Stimulated activated CD4-positive, alpha-beta T cell treated with anti-CD3 and anti-CD28 coated beads, Interleukin-2, amount 100 ng/mL, for 48 hours (primary cell): Measurements from ENCODE around the gene LYRM4.
A peak's percentile ranks its signal among the peaks of the same experiment; 100 is the strongest.

ENCODE experiments used
- DNase-seq, 2 donors: peaks; one replicate each; pipeline ENCODE4 v3.0.0-alpha.2; 2020

Gene LYRM4

DNA sequence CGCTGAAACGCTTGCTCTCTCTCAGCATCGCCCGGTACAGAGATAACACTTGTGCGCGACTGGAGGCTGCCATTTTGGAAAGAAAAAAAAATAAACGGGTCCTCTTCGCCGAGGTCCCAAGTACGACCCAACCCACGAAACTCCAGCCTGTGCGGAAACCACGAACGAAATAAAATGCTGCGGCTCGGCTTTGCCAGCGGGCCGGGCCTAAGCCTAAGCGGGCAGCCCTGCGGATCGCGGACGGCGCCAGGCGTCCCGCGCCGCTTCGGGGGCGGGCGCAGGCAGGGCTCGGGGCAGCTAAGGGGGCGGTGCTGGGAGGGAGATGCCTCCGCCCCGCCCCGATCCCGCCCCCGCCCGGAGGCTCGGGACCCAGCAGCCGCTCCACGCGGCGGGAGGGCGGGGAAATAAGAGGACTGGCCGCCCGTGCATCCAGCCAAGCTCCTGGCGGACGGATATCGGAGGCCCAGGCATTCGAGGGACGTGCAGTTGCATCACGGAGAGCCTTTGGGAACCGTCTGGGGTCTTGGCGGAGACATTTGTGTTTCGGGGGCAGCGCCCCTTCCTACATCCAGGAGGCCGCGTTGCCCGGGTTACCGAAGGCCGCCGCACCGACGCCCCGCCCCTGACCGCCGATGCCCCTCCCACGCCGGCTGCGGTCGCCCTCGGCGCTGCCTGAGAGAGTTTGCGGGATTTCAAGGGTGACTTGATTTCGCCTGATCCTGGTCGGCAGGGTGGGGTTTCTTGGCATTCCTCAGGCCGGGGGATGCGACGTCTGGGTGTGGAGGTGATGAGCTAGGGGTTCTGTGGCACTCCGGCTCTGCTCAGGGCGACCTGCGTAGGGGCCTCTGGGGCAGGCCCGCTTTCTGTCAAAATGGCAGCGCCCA, at the start of gene LYRM4, which contains the start of gene FARS2:
Gene LYRM4 (minus strand): TSS at position 290 of the 884 bp plus-strand sequence. CDS start 217 bp downstream, at position 73.
Gene FARS2 (plus strand): TSS at position 853 of the 884 bp plus-strand sequence.
- peak; percentile 82 to 86 for DNase-seq

DNA sequence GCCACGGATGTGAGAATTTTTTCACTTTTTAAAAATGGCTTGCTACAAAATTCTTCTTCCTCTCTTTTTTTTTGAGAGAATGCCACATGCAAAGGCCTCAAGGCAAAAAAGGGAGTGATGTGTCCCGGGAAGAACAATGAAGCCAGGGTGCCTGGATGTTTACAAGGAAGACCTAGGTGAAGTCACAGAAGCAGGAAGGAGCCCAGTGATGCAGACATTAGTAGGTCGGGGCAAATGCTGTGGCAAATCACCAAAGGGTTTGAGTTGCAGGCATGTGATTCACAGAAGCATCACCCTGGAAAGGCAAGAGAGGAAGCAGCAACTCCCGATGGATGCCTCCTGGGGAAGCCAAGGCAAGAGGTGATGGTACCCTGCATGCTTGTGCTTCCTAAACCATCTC, 47.3 kb upstream of the LYRM4 start:
- no peak for DNase-seq

DNA sequence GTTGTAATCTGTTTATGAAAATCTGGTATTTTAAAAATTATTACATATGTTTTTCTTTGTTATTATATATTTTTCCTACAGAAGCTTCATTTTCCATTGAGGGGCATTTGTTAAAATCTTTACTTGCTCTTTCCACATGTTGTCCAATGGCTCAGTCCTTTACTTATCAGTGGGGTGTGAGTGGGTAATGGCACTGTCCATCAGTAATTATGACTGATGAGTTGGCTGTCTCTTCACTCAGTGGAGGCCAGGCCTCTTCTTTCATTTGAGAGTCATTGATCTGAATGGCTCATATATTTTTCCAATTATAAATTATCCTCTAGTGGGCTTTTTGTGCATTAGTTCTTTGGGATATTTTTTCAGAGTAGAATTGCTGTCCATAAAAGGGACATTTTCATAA, 46.3 kb upstream of the LYRM4 start:
- no peak for DNase-seq

DNA sequence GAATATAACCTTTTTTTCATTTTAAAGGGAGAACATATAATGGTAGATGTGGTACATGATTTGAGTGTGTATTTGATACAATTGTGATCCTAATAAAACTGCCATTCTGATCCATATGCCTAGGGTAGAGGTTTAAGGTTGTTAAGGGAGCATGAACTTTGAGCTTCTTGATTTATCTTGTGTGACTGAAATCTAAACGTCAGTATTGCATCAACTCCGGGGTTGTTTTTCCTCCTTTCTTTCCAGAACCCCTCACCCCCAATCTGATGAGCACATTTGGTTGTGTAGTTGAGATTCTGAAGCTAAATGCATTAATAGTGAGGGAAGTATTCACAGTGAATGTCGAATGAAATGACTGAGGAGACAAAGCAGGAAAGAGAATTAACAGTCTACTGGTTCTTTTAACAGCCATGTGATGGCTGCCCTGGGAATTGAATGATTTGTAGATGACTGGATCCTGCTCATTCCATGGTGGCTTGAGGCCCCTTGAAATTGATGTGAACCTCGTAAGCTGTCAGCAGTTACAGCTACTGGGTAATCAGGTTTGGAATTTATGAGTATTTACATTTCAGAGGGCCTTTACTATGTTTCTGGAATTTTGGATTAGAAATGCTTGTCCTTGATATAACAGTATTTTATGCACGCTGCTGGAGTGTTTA, 45.3 kb upstream of the LYRM4 start:
- no peak for DNase-seq

DNA sequence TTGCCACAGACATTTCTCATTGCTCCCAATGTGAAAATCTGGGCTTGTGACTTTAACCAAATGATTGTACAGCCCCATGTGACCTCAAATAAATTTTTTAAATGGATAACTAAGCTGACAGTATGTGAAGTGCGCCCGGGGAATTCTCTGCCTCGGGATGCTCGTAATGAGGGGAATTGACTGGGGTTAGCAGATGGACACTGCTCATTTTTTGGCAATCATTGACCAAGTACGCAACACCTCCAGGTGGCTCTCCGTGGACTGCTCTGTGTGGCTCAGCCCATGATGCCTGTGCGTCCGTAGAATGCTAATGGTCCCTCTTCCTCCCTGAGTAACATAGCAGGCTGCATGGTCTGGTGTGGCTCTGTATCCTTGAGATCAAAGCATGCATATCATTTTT, 42.9 kb upstream of the LYRM4 start:
- DNase-seq: no peak

DNA sequence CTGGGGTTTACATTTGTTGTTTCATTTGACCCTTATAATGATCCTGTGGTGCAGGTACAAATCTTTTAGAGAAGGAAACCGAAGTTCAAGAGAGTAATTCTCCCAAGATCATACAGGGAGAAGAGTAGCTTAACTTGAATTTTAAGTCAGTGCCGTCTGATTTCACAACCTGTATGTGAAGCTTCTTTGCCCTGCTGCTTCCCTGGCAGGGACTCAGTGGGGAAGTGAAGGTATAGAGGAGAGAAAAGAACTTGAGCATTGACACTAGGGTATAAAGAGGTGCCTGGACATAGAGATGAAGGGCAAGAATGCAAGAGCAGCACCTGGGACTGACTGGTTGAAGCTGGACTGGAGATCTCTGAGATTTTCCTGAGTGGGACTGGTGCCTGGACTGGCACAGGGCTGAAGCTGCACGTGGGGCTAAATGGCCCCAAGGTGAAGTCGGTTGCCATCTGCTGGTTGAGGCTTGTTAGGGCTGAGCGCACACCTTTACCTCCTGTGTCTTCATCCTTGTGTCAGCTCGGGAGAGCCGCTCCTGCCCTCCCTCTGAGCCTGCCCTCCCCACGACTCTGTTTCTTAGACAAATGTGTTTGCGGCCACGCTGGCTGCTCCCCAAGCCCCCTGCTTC, 42.4 kb upstream of the LYRM4 start:
- DNase-seq: peak; percentile 37 to 41

DNA sequence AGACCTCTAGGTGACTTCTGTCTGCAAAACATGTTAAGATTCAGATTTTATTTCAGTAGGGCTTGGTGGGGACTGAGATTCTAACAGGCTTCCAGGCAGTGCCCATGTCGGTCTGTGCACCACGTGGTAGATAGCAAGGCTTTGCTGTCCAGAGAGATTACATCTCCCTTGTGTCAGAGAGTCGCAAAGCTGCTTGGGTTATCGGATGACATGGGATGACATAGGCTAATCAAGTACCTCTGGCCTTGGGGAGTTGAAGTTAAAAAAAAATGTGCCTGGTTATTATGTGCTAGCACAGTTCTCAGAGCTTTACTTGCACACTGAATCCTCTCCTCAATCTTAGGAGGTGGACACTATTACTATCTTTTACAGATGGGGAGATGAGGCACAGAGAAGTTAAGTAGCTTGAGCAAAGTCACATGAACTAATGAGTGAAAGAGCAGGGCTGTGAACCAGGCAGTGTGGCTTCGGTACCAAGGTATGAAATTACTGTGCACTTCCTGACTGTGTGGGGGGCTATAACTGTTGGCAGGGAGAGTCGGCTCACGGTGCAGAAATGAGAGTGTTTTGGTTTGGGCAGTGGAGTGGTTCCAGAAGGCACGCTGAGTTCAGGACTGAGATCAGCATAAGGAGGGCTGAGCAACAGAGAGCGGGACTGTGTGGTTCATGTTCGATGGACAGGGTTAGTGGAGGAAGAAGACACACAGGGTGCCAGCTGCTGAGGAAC, 41.6 kb upstream of the LYRM4 start:
- peak; percentile 19 to 41 for DNase-seq

DNA sequence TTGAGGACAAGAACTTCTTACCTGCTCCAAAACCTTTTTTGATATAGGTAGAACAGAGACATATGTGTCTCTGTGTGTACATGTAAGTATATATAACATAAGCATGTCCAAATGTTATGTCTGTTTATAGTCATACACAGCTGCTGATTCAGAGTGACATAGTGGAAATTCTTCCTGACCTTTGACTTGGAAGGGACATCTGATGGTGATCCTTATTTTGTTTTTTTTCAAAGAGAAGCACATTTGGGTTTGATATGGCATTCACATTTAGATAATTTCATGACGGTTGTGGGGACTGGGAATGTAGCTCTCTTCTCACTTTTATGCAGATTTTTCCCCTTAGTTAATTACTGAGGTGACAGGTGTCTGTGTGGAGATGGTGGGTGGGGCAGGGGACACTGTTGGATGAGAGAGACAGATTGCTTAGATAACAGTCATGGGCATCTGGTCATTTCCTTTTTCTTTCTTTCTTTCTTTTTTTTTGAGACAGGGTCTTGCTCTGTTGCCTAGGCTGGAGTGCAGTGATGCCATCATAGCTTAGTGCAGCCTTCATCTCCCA, 39.5 kb upstream of the LYRM4 start:
- DNase-seq: no peak

DNA sequence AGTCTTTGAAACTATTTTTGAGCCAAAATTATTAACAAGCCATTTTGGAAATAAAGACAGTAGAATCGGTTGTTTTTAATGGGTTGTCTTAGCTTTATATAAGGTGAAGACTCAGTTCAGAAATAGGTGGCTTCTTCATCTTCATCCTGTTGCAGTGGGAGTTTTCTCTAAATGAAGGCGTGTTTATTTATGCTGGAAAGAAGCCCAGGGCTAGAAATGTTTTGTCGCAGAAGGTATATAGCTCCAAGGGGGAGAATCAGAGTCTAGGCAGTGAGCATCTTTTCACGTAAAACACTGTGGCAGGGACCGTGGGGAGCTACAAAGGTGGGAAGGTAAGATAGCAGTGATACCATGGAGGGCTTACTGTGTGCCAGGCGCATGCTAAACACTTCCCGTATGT, 34.9 kb upstream of the LYRM4 start:
- DNase-seq: no peak

DNA sequence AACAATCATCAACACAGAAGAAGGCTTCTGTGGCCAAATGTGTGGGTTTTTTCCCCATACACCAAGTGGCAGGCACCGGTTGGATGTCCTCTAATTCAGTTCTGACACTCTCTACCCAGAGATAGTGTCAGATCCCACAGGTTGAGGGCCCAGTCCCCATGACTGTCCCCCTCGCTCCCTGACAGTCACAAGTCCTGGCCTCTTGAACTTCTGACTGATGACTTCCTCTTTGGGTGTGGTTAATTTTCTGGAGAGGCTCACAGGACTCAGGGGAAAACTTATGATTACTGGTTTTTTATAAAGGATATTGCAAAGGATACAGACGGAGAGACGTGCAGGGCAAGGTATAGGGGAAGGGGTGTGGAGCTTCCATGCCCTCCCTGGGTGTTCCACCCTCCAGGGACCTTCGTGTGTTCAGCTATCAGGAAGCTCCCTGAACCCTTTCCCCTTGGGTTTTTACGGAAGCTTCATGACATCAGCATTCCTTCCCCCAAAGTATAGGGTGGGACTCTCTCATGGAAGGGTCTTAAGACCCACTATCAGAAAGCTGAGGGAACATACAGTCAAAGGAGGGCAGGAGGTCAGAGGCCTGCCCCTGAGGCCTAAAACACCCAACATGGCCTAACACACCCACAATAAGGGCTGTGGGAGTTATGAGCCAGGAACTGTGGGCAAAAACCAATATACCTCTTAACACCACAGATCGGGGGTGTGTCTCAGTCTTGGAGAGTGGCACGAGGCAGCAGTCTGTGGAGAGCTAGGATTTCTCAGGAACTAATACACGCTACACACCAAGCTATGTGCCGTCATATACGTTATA, 33.9 kb upstream of the LYRM4 start:
- DNase-seq: no peak

DNA sequence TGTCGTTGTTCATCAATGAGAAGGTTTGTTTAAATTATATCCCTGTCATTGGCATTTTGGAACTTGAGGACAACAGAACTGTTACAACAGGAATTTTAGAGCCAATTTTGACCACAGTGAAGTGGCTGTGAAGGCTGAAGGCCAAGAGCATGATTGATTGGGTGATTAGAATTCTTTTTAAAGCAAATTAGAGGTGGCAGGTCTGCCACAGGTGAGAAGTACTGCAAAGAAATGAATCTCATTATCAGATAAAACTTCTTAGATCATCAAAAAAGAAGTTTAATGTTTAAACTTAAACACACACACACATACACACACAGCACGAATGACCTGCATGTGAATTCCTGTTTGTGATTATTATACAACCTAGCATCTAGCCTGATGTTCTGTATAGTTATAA, 32.9 kb upstream of the LYRM4 start:
- DNase-seq: no peak

DNA sequence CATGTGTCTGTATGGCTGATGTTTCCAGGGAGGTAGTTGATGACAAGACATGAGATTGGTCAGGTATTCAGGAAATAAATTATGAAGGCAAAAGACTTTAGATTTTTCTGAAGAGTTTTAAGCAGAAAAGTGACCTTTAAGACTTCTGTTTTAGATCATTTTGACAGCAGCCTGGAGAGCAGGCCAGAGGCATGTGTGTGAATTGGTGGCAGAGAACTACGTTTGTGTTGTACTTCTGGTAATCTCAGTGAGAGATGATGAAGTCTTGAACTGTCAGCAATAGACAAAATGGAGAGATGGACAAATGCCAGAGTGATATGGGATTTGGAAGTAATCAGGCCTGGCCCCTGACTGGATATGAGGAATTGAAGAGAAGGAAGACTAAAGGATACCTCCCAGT, 31.4 kb upstream of the LYRM4 start:
- no peak for DNase-seq

DNA sequence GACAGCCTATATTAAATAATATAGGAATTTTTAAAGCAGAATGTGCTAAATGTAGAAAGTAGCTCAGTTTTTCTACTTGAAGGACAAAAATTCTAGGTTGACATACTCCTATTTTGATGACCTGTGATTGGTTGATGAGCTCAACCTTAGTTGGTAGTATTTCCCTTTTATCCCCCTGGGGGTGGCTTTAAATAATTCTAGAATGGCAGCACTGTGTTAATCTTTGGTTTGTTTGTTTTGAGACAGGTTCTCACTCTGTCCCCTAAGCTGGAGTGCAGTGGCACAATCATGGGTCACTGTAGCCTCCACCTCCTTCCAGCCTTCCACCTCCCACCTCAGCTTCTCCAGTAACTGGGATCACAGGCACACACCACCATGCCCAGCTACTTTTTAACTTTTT, 29.8 kb upstream of the LYRM4 start:
- DNase-seq: no peak

DNA sequence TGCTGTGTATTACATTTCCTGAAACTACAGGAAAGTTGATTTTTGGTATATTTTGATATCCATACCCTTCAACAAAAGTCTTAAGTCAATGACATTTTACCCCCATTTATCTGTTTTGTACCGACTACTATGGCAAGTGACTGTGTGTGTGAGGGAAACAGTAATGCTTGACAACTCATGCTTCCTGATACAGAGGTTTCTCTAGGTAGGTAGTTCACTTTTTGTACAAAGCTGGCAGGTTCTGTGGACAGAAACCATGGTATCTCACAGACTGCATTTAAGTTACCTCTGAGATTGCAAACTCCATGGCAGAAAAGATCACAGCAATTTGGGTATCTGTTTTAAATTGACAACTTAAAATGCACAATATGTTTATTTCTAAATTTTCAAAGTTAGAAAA, 29.3 kb upstream of the LYRM4 start:
- no peak for DNase-seq

DNA sequence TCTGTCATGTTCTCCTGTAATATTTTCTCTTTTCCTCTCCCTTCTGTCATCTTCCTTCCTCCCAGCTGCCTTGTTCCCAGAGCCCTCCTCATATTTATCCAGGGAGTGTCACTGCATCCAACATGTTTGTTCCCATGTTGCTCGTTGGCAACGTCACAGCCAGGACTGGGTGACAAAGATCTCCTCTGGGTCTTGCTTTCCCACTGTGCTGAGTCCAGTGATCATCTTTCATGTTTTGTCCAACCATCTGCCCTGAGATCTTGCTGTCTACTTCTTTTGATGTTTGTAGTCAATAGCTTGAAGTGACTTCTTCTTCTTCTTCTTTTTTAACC, 27.2 kb upstream of the LYRM4 start:
- no peak for DNase-seq

DNA sequence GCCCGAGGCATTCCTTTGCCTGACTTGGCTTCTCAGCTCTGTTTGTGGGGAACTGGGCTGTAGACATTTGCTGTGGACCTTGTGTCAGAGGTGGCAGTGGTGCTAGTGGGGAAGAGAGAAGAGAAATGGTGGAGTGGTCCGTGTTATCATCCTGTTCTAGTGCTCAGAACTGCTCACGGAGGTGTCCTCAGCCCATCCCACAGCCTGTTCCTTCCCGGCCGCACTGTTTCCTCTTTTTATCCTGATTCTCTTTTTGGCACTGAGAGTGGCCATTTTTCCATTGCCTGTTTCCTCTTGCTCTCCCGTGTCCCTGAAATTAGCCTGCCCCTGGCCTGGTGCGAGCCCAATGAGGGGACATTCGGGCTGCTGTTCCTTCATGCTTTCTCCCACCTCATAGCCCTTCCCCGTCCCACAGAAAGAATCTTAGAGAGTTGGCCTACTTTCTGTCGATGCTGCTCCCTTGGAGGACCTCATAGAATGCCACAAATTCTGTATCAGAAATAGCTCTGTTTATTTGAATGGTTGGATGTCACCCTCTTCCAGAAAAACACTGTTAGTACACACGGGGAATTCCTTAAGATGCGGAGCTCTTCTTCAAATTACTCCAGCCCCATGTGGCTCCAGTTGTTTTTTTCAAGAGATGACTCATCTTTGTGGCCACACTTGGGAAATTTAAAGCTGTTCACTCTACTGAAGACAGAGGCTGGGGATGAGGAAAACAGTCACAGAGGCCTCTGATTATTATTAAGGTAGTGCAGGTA, 26.6 kb upstream of the LYRM4 start:
- DNase-seq: no peak

DNA sequence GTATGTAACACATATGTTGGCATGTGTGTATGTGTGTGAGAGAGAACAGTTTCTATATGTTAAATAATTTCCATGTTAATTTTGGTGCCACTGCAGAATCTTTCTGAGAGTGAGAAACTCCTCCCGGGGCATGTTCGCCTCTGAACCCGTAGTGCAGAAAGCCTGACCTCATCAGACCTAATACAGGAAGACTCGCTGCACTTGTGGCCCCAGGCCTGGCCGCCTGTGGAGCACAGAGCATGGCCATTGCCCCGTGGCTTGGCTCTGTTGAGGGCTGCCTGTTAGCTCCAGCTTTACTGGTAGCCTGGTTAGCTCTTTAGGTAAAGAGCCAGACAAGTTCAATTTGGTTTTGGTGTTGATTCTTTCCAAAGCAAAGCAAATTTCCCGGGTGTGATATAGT, 26.0 kb upstream of the LYRM4 start:
- no peak for DNase-seq

DNA sequence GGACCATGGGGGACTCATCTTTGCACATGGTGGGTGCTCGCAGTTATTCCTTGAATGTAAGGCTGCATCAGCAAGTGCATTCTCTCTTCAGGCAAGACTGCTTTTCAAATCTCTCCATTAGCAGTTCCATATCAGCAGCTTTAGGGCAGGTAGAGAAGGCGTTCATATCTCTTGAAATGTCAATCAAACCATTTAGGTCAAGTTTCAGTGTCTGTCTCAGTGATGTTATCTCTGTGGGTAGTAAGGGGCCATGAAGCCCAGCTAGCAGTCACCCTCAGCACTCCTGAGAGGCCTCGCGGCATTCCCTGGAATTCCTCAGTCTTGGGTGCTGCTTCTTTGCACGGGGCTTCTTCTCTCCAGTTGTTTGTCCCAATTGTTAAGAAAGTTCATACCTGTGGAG, 24.8 kb upstream of the LYRM4 start:
- no peak for DNase-seq

DNA sequence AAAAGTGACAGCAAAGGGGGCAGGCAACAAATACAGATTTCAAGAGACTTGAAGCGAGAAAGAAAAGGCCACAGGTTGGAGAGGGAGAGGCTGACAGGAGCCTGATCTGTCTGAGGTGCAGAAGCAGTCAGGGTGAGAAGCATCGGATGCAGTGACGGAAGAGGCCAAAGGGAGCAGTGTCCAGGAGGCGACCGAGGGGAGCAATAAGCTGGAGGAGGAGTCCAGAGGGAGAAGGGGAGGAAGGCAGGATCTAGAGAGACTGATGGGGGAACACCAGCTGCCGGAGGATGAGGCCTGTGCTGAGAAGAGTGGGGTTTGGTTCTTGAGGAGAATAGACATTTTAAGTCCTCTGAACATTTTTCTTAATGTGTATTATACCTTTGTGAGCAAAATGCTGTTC, 24.3 kb upstream of the LYRM4 start:
- no peak for DNase-seq

DNA sequence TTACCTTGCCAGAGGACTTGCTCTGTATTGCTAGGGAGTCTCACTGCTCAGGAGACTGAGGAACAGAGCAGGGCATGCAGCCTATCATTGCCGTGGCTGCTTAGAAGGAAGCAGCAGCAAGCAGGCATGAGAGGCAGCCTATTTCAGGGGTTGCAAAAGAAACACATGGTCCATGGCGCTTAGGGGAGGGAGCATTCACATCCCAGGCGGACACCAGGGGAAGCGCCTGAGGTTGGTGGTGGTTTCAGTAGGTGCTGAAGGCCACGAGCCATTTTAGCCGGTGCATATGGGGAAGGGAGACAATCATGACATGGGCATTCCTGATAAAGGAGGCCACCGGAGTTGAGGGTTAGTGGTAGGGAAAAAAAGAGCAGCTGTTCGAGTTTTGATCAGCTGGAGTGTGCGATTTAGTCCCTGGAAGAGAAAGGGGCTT, 21.5 kb upstream of the LYRM4 start:
- no peak for DNase-seq

DNA sequence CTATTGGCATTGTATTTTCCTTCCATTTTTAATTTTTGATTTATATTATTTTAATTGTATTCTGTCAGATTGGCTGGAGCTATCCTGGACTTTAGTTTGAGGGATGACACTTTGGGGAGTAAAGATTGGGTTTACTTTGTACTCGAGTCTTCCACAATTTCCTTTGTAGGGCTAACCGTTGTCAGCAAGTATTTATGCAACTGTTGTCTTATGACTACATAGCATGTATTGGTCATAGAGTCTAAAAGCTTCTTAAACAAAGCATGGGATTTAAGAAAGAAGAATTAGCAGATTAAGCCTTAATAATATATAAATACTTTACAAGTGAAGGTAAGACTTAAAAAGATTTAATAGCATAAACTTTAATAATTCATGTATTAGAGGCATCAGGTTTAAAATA, 20.2 kb upstream of the LYRM4 start:
- no peak for DNase-seq
